ENCODE measurements around the gene EN2. TPM values are rescaled to one million over a fixed set of nuclear protein-coding genes. Genes with fewer than 3 reads are reported as not detected.

The EN2 gene
- total RNA-seq, 6 experiments from 2014 or later = not detected

DNA sequence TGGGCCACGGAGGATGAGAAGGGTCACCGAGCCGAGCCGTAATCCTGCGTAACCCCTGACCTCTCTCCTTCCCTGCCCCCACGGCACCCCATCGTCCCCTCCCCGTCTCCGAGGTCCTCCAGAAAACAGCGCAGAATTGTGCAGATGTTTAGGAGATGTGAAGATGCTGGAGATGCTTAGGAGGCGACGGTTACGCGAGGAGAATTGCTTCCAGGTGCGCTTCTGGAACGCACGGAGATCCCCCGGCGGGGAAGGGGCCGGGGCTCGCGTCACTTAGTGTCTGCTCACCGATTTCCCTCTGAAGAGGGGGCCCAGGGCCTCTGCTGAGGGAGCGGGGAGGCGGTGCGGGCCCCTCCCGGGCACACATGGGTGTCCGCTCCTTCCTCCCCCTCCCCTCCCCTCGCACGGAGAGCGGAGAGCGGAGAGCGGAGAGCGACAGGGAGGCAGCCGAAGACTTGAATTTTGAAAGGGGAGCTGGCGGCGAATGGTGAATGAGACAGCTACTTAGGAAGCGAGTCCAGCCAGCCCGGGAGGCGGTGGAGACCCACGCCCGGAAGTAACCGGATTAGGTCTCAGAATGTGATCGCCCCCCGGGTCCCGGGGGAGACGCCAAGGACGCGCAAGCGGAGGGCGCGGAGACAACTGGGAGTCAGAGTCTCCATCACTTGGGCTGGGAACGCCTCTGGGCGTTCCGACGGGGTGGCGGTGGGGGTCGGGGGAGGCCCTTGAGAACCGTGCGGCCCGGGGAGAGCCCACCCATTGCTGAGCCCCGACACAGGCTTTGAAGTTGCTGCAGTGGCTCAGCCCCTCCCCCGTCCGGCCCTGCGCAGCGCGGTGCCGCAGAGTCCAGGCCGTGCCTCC, 8.7 kb upstream of the EN2 start:
- H3K36me3 ChIP-seq = no peaks in the 10 kb centered on the region
- DNase-seq (no peak), ATAC-seq (no peak)
- peaks cover 0 to 9% (median 0%) of the 10 kb centered on the region in 4 donors for H3K4me1 ChIP-seq
- no peak overlapping the region for H3K27ac ChIP-seq
- TF ChIP-seq POLR2A (IDR thresholded peaks at IDR 0.05) = no peak
- TF ChIP-seq, protein P1, sequence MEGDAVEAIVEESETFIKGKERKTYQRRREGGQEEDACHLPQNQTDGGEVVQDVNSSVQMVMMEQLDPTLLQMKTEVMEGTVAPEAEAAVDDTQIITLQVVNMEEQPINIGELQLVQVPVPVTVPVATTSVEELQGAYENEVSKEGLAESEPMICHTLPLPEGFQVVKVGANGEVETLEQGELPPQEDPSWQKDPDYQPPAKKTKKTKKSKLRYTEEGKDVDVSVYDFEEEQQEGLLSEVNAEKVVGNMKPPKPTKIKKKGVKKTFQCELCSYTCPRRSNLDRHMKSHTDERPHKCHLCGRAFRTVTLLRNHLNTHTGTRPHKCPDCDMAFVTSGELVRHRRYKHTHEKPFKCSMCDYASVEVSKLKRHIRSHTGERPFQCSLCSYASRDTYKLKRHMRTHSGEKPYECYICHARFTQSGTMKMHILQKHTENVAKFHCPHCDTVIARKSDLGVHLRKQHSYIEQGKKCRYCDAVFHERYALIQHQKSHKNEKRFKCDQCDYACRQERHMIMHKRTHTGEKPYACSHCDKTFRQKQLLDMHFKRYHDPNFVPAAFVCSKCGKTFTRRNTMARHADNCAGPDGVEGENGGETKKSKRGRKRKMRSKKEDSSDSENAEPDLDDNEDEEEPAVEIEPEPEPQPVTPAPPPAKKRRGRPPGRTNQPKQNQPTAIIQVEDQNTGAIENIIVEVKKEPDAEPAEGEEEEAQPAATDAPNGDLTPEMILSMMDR (IDR thresholded peaks at IDR 0.05) = no peak
- peaks cover 8 to 49% of the 10 kb centered on the region in 2 donors for H3K27me3 ChIP-seq
- intact Hi-C loops (cut with DNase I) = no loop called here
- WGBS (ENCODE audit: insufficient coverage, low coverage, low lambda C conversion rate, missing lambda C conversion rate) = 8% methylated on average over 22 of the region's 69 CpGs
- H3K4me3 ChIP-seq = no peak overlapping the region
- H3K9me3 ChIP-seq = no peaks in the 10 kb centered on the region

DNA sequence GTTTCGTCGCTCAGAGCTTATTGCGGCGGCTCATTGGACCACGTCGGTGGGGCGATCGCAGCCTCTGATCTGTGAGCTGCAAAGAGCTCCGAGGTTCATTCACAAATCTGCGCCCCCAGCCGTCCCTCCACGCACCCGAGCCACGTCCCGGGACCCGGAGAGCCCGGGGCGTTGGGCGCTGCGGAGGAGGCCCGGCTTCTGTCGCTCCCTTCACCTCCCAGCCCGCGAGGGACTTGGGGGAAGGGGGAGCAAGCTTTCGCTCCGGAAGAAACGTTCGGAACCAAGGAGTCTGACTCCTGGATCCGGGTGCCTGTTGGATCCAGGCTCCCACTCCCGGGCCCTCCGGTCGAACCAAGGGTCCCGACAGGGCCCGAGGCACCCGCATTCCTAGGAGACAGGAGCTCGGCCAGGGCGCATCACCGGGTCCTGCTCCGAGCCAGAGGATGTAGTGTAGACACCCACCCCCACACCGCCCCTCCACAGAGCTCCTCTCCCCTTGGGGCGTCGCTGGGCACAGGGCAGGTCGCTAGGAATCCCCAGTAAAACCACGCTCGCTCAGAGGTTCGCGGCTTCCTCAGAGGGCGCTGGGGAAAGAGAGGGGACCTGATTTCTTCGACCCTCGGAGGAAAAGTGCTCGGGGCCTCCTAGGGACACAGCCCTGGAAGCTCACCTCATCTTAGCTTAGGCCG, 7.9 kb upstream of the EN2 start:
- H3K27ac ChIP-seq = no peak overlapping the region
- intact Hi-C loops (cut with DNase I) = no loop called here
- TF ChIP-seq POLR2A (IDR thresholded peaks at IDR 0.05) = no peak
- TF ChIP-seq, protein P1 (IDR thresholded peaks at IDR 0.05) = no peak
- no peaks in the 10 kb centered on the region for H3K36me3 ChIP-seq
- peaks cover 0 to 12% (median 0%) of the 10 kb centered on the region in 4 donors for H3K4me1 ChIP-seq
- no peak overlapping the region for H3K4me3 ChIP-seq
- DNase-seq (no peak), ATAC-seq (no peak)
- H3K9me3 ChIP-seq = no peaks in the 10 kb centered on the region
- peaks cover 8 to 57% of the 10 kb centered on the region in 2 donors for H3K27me3 ChIP-seq
- WGBS (ENCODE audit: insufficient coverage, low coverage, low lambda C conversion rate, missing lambda C conversion rate) = 0% methylated on average over 8 of the region's 52 CpGs

DNA sequence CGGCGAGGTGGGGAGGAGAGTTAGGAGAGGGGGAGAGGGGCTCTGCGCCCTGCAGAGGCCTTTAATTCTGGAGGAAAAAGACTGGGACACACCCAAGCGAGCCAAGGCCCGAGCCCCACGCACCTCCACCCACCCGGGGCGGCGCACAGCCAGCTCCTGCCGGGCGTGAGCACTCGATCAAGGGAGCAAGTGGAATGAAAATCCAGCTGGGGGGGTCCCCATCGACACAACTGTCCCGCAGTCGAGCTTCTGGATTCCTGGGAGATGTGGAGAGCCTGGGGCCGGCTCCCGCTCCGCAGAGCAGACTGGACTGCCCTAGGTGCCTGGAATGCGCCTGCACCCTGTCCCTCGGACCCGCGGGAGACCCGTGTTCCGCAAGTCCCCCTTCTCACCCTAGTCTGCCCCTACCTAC, 7.4 kb upstream of the EN2 start:
- TF ChIP-seq, protein P1 (IDR thresholded peaks at IDR 0.05) = no peak
- no peak for TF ChIP-seq POLR2A (IDR thresholded peaks at IDR 0.05)
- Histone ChIP-seq H3K4me3 (no peak overlapping the region), H3K9me3 (no peaks in the 10 kb centered on the region), H3K36me3 (no peaks in the 10 kb centered on the region), H3K27me3 (peaks cover 8 to 62% of the 10 kb centered on the region in 2 donors), H3K4me1 (peaks cover 0 to 12% (median 0%) of the 10 kb centered on the region in 4 donors), H3K27ac (no peak overlapping the region)
- DNase-seq = no peak
- intact Hi-C loops (cut with DNase I) = no loop called here
- ATAC-seq = no peak
- WGBS (ENCODE audit: insufficient coverage, low coverage, low lambda C conversion rate, missing lambda C conversion rate) = no CpG with 5 or more reads among the region's 24 CpGs

DNA sequence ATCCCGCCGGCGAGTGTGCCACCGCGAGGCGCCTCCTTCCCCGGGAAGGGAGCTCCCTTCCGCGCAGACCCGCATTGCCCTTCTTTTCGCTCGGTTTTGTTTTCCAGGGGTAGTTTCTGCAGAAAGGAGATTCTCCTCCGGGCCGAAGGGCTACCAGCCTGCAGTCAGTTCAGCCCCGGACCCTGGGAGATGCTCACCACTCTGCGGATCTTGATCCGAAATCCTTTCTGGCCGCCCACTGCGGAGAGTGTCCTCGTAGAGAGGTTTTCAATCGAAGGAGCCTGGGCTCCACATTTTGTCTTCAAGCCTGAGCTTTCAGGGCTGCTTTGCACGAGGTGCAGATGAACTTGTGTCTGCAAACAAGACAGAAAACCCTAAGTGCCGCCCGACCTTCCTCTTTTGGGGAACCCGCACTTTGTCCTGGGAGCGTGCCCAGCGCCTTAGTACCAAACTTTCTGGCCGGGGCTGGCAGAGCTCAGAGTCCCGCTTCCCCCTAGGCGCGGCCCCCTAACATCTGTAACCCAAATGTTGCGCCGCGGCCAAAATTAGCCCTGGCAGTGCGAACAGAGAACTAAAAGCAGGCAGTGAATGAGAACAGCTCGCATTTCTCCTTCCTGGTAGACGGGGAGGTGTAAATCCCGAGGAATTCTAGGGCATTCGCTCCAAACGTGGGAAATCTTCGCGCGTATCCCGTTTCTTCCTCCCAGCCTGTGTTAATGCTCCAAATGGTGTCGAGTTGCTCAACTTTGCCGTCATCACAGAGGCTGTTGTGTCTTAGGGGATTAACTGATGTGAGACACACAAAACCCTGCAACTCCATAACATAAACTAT, 6.7 kb upstream of the EN2 start:
- peaks cover 0 to 12% (median 0%) of the 10 kb centered on the region in 4 donors for H3K4me1 ChIP-seq
- ATAC-seq (no peak), DNase-seq (no peak)
- WGBS (ENCODE audit: insufficient coverage, low coverage, low lambda C conversion rate, missing lambda C conversion rate) = 5% methylated on average over 30 of the region's 46 CpGs
- H3K27ac ChIP-seq = no peak overlapping the region
- H3K36me3 ChIP-seq = no peaks in the 10 kb centered on the region
- no peaks in the 10 kb centered on the region for H3K9me3 ChIP-seq
- H3K4me3 ChIP-seq = no peak overlapping the region
- TF ChIP-seq POLR2A (IDR thresholded peaks at IDR 0.05) = no peak
- TF ChIP-seq, protein P1 (IDR thresholded peaks at IDR 0.05) = no peak
- intact Hi-C loops (cut with DNase I) = no loop called here
- peaks cover 8 to 68% of the 10 kb centered on the region in 2 donors for H3K27me3 ChIP-seq

Data from right lobe of liver (tissue), 6 donors.